ENCODE data around the gene CDK2. TPM values are rescaled to one million over a fixed set of nuclear protein-coding genes. Genes with fewer than 3 reads are reported as not detected.

Gene CDK2
- polyA plus RNA-seq, 1 donor = 69.2 TPM

DNA sequence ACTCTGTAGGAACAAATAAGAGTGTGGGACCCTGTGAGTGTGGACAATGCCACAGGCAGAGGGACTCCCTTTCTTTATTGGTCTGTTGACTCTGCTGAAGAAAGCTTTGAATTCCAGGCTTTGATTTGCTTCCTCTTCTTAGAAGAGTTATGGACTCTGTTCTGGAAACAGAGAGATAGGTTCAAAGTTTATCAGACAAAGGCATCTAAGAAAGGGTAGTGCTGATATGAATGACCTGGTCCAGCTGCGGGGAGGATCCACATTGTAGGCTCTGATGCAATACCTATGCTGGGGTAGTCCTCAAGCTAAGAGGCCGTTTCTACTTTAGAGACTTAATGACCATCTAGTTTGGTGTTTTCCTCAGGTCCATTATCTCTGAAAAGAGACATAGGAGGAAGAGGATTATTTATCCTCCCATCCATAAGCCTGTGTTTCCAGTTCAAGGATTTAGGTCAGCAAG is 43.5 kb downstream of the CDK2 start:
- no peak for DNase-seq

DNA sequence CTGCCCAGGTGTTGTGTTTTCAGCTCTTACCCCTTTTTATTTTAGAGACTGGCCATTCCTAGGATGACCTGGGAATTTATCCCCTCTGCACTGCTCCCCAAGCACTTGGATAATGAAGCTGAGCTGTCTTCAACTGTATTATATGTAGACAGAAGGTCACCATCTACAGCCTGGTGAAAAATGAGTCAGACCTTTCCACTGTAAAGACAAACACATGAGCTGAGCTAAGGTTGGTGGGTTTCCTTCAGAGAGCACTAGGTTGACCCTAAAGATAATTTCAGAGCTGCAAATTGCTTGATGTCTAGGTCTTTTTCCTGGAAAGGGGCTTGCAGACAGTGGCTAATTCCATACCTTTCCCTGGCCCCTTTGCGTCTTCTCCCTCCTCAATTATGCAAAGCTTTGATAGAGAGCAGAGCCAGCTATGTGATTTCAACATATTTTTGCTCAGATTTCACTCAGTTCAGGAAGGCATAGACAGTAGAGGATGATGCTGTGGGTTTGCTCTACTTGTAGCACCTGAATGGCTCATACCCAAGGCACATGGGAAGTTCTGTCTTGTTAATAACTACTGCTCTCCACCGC is 45.0 kb downstream of the CDK2 start:
- DNase-seq = no peak

DNA sequence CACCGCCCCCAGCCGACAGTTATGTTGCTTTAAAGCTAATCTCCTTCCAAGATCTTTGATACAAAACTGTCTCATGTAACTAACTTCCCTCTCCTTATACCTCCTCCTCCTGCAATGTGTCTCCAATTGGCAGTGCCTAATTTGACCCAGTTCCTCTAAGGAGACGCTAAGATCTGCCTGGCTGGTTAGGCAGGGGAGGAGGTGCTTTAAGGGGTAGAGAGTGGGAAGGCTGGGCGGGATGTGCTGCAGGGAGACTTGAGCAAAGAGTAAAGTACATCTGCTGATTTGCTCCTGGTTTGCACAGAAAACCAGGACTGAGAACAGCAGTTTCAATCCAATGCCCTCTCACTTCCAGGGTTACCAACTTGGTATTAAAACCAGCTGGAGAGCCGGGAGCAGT is 46.9 kb downstream of the CDK2 start:
- no peak for DNase-seq

DNA sequence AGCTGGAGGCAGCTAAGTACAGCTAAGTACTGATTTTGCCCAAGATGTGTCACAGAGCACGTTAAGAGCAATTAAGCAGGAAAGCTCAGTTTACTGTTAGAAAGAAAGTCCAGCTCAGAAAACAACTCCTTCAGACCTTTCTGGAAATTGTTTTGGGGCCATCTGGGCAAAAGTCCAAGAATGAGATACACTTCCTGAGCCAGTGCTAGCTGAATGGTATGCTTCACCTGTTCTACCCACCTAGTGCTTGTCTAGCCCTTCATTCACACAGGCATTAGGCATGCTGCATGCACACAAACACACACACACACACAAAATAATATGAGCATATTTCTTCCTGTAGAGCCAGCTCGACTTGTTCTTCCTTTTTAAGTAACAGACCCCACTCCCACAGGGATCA is 47.6 kb downstream of the CDK2 start:
- peak; percentile 73 for DNase-seq

DNA sequence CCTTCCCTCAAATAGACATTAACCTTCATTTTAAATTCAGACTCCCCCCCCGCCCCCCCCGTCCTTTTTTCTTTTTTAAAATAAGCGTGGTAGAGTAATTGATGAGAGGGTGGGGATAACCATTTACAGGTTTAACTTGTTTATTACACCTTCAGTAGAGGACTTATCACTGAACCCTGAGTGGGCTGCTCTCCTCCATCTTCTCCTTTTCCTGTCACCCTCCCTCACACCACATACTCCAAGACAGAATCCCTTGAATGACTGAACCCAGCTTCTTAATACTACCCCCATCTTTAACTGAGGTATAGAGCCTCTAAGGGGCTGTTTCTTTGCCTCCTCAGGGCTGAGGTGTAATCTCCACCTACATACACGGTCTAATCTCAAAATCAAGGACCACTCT is 50.6 kb downstream of the CDK2 start:
- DNase-seq = no peak

DNA sequence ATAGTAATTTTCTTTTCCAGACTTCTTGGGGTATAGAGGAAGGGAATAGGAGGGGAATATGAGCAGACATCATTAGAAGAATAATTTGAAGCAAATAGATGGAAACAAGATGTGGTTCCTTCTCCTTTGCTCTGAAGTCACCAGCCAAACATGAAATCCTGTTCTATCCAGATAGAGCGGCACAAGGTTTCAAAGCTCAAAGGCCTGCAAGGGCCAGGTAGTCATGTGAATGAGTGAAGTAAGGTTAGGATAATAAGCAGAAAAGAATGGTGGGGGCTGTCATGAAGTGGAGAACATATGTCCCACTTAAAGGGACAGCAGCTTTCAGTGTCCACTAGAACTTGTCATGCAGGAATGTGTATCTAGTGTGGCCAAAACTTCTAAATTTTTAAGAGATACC is 51.7 kb downstream of the CDK2 start:
- no peak for DNase-seq

DNA sequence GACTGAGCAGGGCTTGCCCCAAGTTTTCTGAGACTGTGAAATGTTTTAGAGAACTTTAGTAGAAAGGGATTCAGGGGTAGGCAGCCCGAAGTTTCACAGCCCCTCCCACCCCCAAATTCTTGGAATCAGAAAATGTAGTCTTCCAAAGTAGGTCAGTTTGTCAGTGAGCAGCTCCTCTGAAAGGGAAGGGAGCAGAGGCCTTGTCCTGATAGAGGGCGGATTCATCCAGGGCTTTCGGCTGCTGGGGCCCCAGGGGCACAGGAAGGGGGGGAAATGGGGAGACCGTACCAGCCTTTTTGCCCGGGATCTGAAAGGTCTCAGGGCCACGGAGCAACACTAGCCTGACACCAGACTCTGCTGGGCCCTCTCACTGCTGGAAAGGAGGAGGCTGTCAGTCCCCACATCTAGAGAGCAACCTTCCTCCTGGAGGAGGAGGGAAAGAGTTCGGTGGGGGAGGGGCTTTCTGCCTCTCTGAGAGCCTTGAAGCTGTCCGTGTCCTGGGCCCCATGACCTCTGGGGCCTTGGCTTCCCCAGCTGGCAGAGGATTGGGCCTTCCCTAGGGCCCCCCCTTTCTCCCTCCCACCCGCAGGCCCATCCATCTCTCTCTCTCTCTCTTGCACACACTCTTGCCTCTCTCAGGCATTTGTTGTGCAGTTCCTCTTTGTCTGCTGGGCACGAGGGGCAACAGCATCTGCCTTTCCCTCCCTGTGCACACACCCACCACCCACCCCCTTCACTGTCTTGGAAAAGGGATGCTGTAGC is 54.0 kb downstream of the CDK2 start, which contains the start of gene IKZF4:
IKZF4 (plus strand) TSS at position 621 of the 762 bp plus-strand sequence. CDS start 451 bp downstream, outside the sequence.
- peak; percentile 82 for DNase-seq

DNA sequence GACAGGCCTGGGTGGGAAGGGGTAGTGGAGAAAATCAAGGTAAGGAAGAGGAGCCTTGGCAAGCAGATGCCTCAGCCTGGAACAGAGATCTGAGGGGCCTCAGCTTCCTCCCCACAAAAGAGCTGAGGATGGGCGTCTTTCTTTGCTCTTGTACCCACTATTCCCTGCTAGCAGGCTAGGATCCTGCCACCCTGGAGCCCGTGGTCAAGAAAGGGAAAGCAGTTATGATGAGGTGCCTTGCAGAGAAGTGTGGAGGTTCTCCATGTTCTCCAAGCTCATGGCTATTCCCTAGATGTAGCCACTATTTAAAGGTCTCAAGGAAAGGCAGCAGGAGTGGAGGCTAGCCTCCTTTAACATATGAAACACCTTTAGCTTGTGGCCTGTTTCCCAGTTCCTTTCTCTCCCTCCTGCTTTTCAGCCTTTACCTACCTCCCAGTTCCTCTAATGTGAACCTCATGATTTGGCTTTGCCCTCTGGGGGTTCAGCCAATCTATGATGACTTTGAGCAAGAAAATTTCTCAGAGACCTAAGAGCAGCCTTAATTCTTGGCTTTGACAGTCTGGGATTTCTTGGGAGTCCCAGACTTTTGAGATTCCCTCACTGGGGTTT is 55.4 kb downstream of the CDK2 start:
- no peak for DNase-seq

Other genes with a start within 250 kb of the CDK2 start
- gene RDH5, start 246.4 kb upstream of the CDK2 start, polyA plus RNA-seq (ENCODE audit: insufficient read length) = 36.1 TPM
- 592 TPM for gene CD63, start 237.8 kb upstream of the CDK2 start, polyA plus RNA-seq (ENCODE audit: insufficient read length)
- 23.0 TPM for gene GDF11, start 223.7 kb upstream of the CDK2 start, polyA plus RNA-seq (ENCODE audit: insufficient read length)
- 123 TPM for gene SARNP, start 149.1 kb upstream of the CDK2 start, polyA plus RNA-seq (ENCODE audit: insufficient read length)
- gene ORMDL2, start 148.8 kb upstream of the CDK2 start, polyA plus RNA-seq (ENCODE audit: insufficient read length) = 34.6 TPM
- 44.0 TPM for gene DNAJC14, start 137.2 kb upstream of the CDK2 start, polyA plus RNA-seq (ENCODE audit: insufficient read length)
- 1.5 TPM for gene MMP19, start 123.9 kb upstream of the CDK2 start, polyA plus RNA-seq (ENCODE audit: insufficient read length)
- gene PYM1, start 38.9 kb upstream of the CDK2 start, polyA plus RNA-seq (ENCODE audit: insufficient read length) = 31.0 TPM
- 26.2 TPM for gene DGKA, start 35.7 kb upstream of the CDK2 start, polyA plus RNA-seq (ENCODE audit: insufficient read length)
- gene PMEL, start 788 bp upstream of the CDK2 start, polyA plus RNA-seq (ENCODE audit: insufficient read length) = 3.9 TPM
- 163 TPM for gene RAB5B, start 7.2 kb downstream of the CDK2 start, polyA plus RNA-seq (ENCODE audit: insufficient read length)
- 55.5 TPM for gene SUOX, start 30.4 kb downstream of the CDK2 start, polyA plus RNA-seq (ENCODE audit: insufficient read length)
- gene IKZF4, start 54.2 kb downstream of the CDK2 start, polyA plus RNA-seq (ENCODE audit: insufficient read length) = 25.6 TPM
- gene RPS26, start 75.1 kb downstream of the CDK2 start, polyA plus RNA-seq (ENCODE audit: insufficient read length) = 113 TPM
- gene ERBB3, start 113.3 kb downstream of the CDK2 start, polyA plus RNA-seq (ENCODE audit: insufficient read length) = 111 TPM
- gene PA2G4, start 137.7 kb downstream of the CDK2 start, polyA plus RNA-seq (ENCODE audit: insufficient read length) = 164 TPM
- gene RPL41, start 149.8 kb downstream of the CDK2 start, polyA plus RNA-seq (ENCODE audit: insufficient read length) = 4,270 TPM
- gene ZC3H10, start 151.4 kb downstream of the CDK2 start, polyA plus RNA-seq (ENCODE audit: insufficient read length) = 5.8 TPM
- 81.2 TPM for gene ESYT1, start 161.4 kb downstream of the CDK2 start, polyA plus RNA-seq (ENCODE audit: insufficient read length)
- gene MYL6B, start 185.8 kb downstream of the CDK2 start, polyA plus RNA-seq (ENCODE audit: insufficient read length) = 155 TPM
- 1,671 TPM for gene MYL6, start 191.5 kb downstream of the CDK2 start, polyA plus RNA-seq (ENCODE audit: insufficient read length)
- 160 TPM for gene SMARCC2, start 222.7 kb downstream of the CDK2 start, polyA plus RNA-seq (ENCODE audit: insufficient read length)

Measured in left kidney (tissue), 2 donors.